Aorta (tissue), 5 donors: ENCODE data around the gene TRIM71. TPM values are rescaled to one million over a fixed set of nuclear protein-coding genes. Genes with fewer than 3 reads are reported as not detected.
"Not testable (repeated sequence)": the region's sequence is repeated elsewhere in the genome, so short reads cannot be mapped to it uniquely, and the experiment has no call there.

Source experiments
- ATAC-seq: fragments of 200-7000 bp; cut with Tn5 transposase; one replicate; pipeline ENCODE4 v1.9.1; 2022; ENCODE audit warnings: moderate library complexity; ENCODE audit not compliant: low FRiP score
- DNase-seq, 2 donors: peaks; one replicate each; pipeline ENCODE4 v3.0.0-alpha.2; 2020
- H3K27ac ChIP-seq, 2 donors: one replicate each; pipeline ENCODE4 v1.5.1; 2013; ENCODE audit warnings: low read length in 2 of 2, mild to moderate bottlenecking in 2 of 2, moderate library complexity in 2 of 2, control low read depth in 1 of 2, inconsistent platforms in 1 of 2, low read depth in 1 of 2
- H3K27me3 ChIP-seq, 2 donors: one replicate each; pipeline ENCODE4 v1.6.1; 2013; ENCODE audit warnings: control low read depth in 1 of 2, low read length in 1 of 2, mild to moderate bottlenecking in 1 of 2, moderate library complexity in 1 of 2; ENCODE audit not compliant: insufficient read depth in 2 of 2, control insufficient read depth in 1 of 2
- H3K36me3 ChIP-seq, 2 donors: one replicate each; pipeline ENCODE4 v1.6.1; 2013; ENCODE audit warnings: control low read depth in 1 of 2, low read length in 1 of 2, mild to moderate bottlenecking in 1 of 2; ENCODE audit not compliant: insufficient read depth in 2 of 2, control insufficient read depth in 1 of 2
- H3K4me1 ChIP-seq, 2 donors: one replicate each; pipeline ENCODE4 v1.6.1; 2013; ENCODE audit warnings: low read length in 2 of 2, control low read depth in 1 of 2, mild to moderate bottlenecking in 1 of 2, moderate library complexity in 1 of 2; ENCODE audit not compliant: insufficient read depth in 2 of 2, control insufficient read depth in 1 of 2
- H3K4me3 ChIP-seq, 2 donors: one replicate each; pipeline ENCODE4 v1.5.1; 2013; ENCODE audit warnings: low read length in 2 of 2, control low read depth in 1 of 2, mild to moderate bottlenecking in 1 of 2
- H3K9me3 ChIP-seq: one replicate; pipeline ENCODE4 v1.6.1; 2013; ENCODE audit warnings: mild to moderate bottlenecking, low read length; ENCODE audit not compliant: control insufficient read depth
- WGBS, 2 donors: extraction: QIAGEN DNeasy Blood & Tissue Kit; methylation state at CpG; one replicate each; pipeline ENCODE4 v1.1.7; 2013; 5-methylcytosine and 5-hydroxymethylcytosine counted together
- intact Hi-C, 2 donors: fragments of 100-400 bp; cut with DNase I; formaldehyde crosslinking; loops; one replicate each; pipeline versions ENCODE4 v1.14.2 to v1.15.0; 2022
- polyA plus RNA-seq, 2 donors: library from polyadenylated mRNA; stranded (reverse); fragments of 200-250 nt; gene quantifications; one replicate each; pipeline ENCODE4 v1.2.3, GENCODE V29; 2013
- total RNA-seq, 2 donors: library from RNA; stranded (reverse); fragmentation: NEBNext Ultra II Directional; extraction: Animal tissue kit (Norgen Biotek cat#: 25700); gene quantifications; one replicate each; pipeline ENCODE4 v1.2.1, GENCODE V29; 2021
- donor health status: healthy with polysubstance abuse.
- donor health status: Bipolar disorder and iron deficiency.
- donor health status: DM: no; HTN: no; CAD: no.
- donor health status: DM: no; HTN: no; CAD: no.
- donor health status: DM: yes; HTN: yes; CAD: no.

TRIM71 gene
- total and polyA plus RNA-seq, 4 donors = not detected

- H3K9me3 ChIP-seq, H3K27me3 ChIP-seq, DNase-seq, H3K36me3 ChIP-seq, H3K27ac ChIP-seq, intact Hi-C loops, H3K4me3 ChIP-seq, ATAC-seq, H3K4me1 ChIP-seq: not testable (repeated sequence)
- WGBS, 2 donors = 96 to 97% methylated on average over 21 of the region's 21 CpGs
These were observed 5.9 kb downstream of the TRIM71 start for GRCh38 chr3:32823641-32824184.

GRCh38 chr3:32825601-32826375, 8.0 kb downstream of the TRIM71 start:
- no peak overlapping the region for H3K4me3 ChIP-seq
- no peak for DNase-seq
- H3K27ac ChIP-seq = no peak overlapping the region
- no peaks in the 10 kb centered on the region for H3K36me3 ChIP-seq
- no peak for ATAC-seq
- H3K9me3 ChIP-seq = no peaks in the 10 kb centered on the region
- WGBS, 2 donors = 95 to 96% methylated on average over 12 of the region's 12 CpGs
- no peaks in the 10 kb centered on the region for H3K4me1 ChIP-seq
- no peaks in the 10 kb centered on the region for H3K27me3 ChIP-seq
- intact Hi-C loops = no loop called here

GRCh38 chr3:32831062-32831461, 13.3 kb downstream of the TRIM71 start:
- whole genome bisulfite sequencing, 2 donors = 81 to 90% methylated on average over 4 of the region's 4 CpGs
- peaks cover 0 to 2% of the 10 kb centered on the region in 2 donors for H3K27me3 ChIP-seq
- H3K9me3 ChIP-seq = no peaks in the 10 kb centered on the region
- no peak for DNase-seq
- intact Hi-C loops = no loop called here
- no peak for ATAC-seq
- no peak overlapping the region for H3K4me3 ChIP-seq
- H3K27ac ChIP-seq = no peak overlapping the region
- H3K36me3 ChIP-seq = no peaks in the 10 kb centered on the region
- no peaks in the 10 kb centered on the region for H3K4me1 ChIP-seq

GRCh38 chr3:32831791-32832190, 14.0 kb downstream of the TRIM71 start:
- WGBS, 2 donors = 15 to 18% methylated on average over 2 of the region's 2 CpGs
- H3K9me3 ChIP-seq = no peaks in the 10 kb centered on the region
- DNase-seq = no peak
- intact Hi-C loops = no loop called here
- no peaks in the 10 kb centered on the region for H3K36me3 ChIP-seq
- peaks cover 0 to 2% of the 10 kb centered on the region in 2 donors for H3K27me3 ChIP-seq
- H3K4me3 ChIP-seq = no peak overlapping the region
- H3K4me1 ChIP-seq = no peaks in the 10 kb centered on the region
- no peak overlapping the region for H3K27ac ChIP-seq
- no peak for ATAC-seq

- DNase-seq (no peak), ATAC-seq (no peak)
- Histone ChIP-seq H3K36me3 (no peaks in the 10 kb centered on the region), H3K27ac (no peak overlapping the region), H3K9me3 (no peaks in the 10 kb centered on the region), H3K4me3 (no peak overlapping the region), H3K27me3 (peaks cover 0 to 2% of the 10 kb centered on the region in 2 donors), H3K4me1 (no peaks in the 10 kb centered on the region)
- intact Hi-C loops = no loop called here
- WGBS, 2 donors = 91 to 92% methylated on average over 4 of the region's 4 CpGs
These were observed 14.4 kb downstream of the TRIM71 start for GRCh38 chr3:32832193-32832592.

- Histone ChIP-seq H3K4me3 (no peak overlapping the region), H3K36me3 (no peaks in the 10 kb centered on the region), H3K27ac (no peak overlapping the region), H3K9me3 (no peaks in the 10 kb centered on the region), H3K4me1 (no peaks in the 10 kb centered on the region), H3K27me3 (peaks cover 0 to 2% of the 10 kb centered on the region in 2 donors)
- ATAC-seq (no peak), DNase-seq (no peak)
- WGBS, 2 donors = 90 to 91% methylated on average over 2 of the region's 2 CpGs
- intact Hi-C loops = no loop called here
These were observed 17.2 kb downstream of the TRIM71 start for GRCh38 chr3:32835049-32835371.

GRCh38 chr3:32835961-32836360, 18.2 kb downstream of the TRIM71 start:
- Histone ChIP-seq H3K36me3 (no peaks in the 10 kb centered on the region), H3K4me1 (no peaks in the 10 kb centered on the region), H3K27me3 (peaks cover 0 to 2% of the 10 kb centered on the region in 2 donors), H3K4me3 (no peak overlapping the region), H3K27ac (no peak overlapping the region), H3K9me3 (no peaks in the 10 kb centered on the region)
- DNase-seq (no peak), ATAC-seq (no peak)
- WGBS, 2 donors = 54 to 59% methylated on average over 4 of the region's 4 CpGs
- intact Hi-C loops = no loop called here

GRCh38 chr3:32836601-32837000, 18.8 kb downstream of the TRIM71 start:
- H3K9me3 ChIP-seq = no peaks in the 10 kb centered on the region
- 63 to 74% methylated on average over 4 of the region's 4 CpGs for WGBS, 2 donors
- intact Hi-C loops = no loop called here
- no peak for DNase-seq
- ATAC-seq = no peak
- H3K4me1 ChIP-seq = no peaks in the 10 kb centered on the region
- H3K27ac ChIP-seq = no peak overlapping the region
- H3K4me3 ChIP-seq = no peak overlapping the region
- no peaks in the 10 kb centered on the region for H3K36me3 ChIP-seq
- H3K27me3 ChIP-seq = peaks cover 0 to 2% of the 10 kb centered on the region in 2 donors

GRCh38 chr3:32837366-32837765, 19.6 kb downstream of the TRIM71 start:
- H3K9me3 ChIP-seq = no peaks in the 10 kb centered on the region
- peaks cover 0 to 2% of the 10 kb centered on the region in 2 donors for H3K27me3 ChIP-seq
- no peaks in the 10 kb centered on the region for H3K4me1 ChIP-seq
- WGBS, 2 donors = 87% methylated on average over 11 of the region's 11 CpGs
- H3K4me3 ChIP-seq = no peak overlapping the region
- no peak for DNase-seq
- intact Hi-C loops = no loop called here
- no peaks in the 10 kb centered on the region for H3K36me3 ChIP-seq
- no peak overlapping the region for H3K27ac ChIP-seq
- ATAC-seq = no peak
